Urinary bladder (tissue), 4 donors: ENCODE data around the gene ARL6. TPM values are rescaled to one million over a fixed set of nuclear protein-coding genes. Genes with fewer than 3 reads are reported as not detected.

Source experiments
- DNase-seq: peaks from one replicate; pipeline ENCODE4 v3.0.0-alpha.2; 2015; ENCODE audit errors: extremely low spot score
- H3K27ac ChIP-seq: one replicate; pipeline ENCODE4 v1.5.1; 2013; ENCODE audit warnings: low read depth, mild to moderate bottlenecking, moderate library complexity
- H3K36me3 ChIP-seq: one replicate; pipeline ENCODE4 v1.6.1; 2013; ENCODE audit warnings: mild to moderate bottlenecking, moderate library complexity; ENCODE audit not compliant: insufficient read depth
- H3K4me1 ChIP-seq: one replicate; pipeline ENCODE4 v1.6.1; 2013; ENCODE audit warnings: mild to moderate bottlenecking, moderate library complexity; ENCODE audit not compliant: insufficient read depth
- H3K4me3 ChIP-seq: one replicate; pipeline ENCODE4 v1.5.1; 2013; ENCODE audit warnings: low read depth, low read length
- WGBS: extraction: QIAGEN DNeasy Blood & Tissue Kit; methylation state at CpG from one replicate; pipeline ENCODE4 v1.1.7; 2013; 5-methylcytosine and 5-hydroxymethylcytosine counted together
- polyA plus RNA-seq: library from polyadenylated mRNA; stranded (reverse); fragments of 200-250 nt; gene quantifications from one replicate; pipeline ENCODE4 v1.2.3, GENCODE V29; 2013
- total RNA-seq: library from RNA; depleted of rRNA; stranded (reverse); fragments of >200 nt; gene quantifications from one replicate; pipeline ENCODE4 v1.2.3, GENCODE V29; 2014
- donor health status: healthy with polysubstance abuse.
- donor health status: healthy.

Gene ARL6
- total and polyA plus RNA-seq, 2 donors = 5.1 to 26.8 TPM

GRCh38 chr3:97795951-97796350 lies 31.4 kb downstream of the ARL6 start:
- no peak overlapping the region for H3K4me3 ChIP-seq
- no peak for DNase-seq
- peaks cover 2% of the 10 kb centered on the region for H3K36me3 ChIP-seq
- no peak overlapping the region for H3K27ac ChIP-seq
- WGBS = 92% methylated on average over 4 of the region's 4 CpGs
- H3K4me1 ChIP-seq = no peaks in the 10 kb centered on the region

DNA sequence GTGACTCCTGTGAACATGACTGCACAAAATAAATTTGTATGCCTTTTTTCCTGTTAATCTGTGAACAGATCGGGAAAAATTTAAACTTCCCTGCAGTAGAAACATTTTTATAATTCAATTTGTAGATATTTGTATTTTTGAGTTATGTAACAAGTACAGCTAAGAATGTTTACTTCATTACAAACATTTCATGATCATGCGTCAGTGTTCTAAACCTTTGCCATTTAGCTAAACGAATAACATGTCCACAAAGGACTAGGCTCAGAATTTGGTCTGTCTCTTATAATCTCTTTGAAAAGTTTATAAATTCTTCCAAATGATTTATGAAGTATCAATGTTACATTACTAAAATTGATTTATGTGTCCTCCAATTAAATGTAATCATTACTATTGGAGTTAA lies 39.9 kb downstream of the ARL6 start:
- peaks cover 2% of the 10 kb centered on the region for H3K36me3 ChIP-seq
- no peak overlapping the region for H3K4me3 ChIP-seq
- H3K27ac ChIP-seq = no peak overlapping the region
- no peaks in the 10 kb centered on the region for H3K4me1 ChIP-seq
- 53% methylated on average over 3 of the region's 3 CpGs for WGBS
- no peak for DNase-seq

- Histone ChIP-seq H3K36me3 (no peaks in the 10 kb centered on the region), H3K4me1 (no peaks in the 10 kb centered on the region), H3K4me3 (no peak overlapping the region), H3K27ac (no peak overlapping the region)
- no peak for DNase-seq
- WGBS = 75% methylated on average over 2 of the region's 2 CpGs
Observed at GRCh38 chr3:97810779-97811390, 46.3 kb downstream of the ARL6 start.

- H3K36me3 ChIP-seq = no peaks in the 10 kb centered on the region
- H3K27ac ChIP-seq = no peak overlapping the region
- 50% methylated on average over 1 of the region's 1 CpG for WGBS
- no peaks in the 10 kb centered on the region for H3K4me1 ChIP-seq
- no peak overlapping the region for H3K4me3 ChIP-seq
- no peak for DNase-seq
Observed at GRCh38 chr3:97815149-97815917, 50.8 kb downstream of the ARL6 start.

DNA sequence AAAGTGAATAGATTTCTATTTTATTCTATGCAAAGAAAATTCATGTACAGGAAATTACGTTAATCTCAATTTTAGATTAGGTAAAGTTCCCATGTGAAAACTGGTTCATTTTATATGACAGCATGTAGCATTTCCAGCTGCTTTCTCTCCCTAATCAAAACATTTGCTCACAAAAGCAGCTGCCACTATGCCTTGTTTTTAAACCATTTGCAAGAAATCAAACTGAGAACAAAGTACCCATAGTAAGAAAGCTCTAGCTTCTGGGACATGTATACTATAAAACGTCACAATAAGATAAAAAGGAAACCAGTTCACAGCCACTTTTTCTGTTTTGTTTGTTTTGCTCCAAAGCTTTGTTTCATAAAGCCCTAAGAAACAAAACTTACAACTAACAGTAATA lies 52.3 kb downstream of the ARL6 start:
- no peak for DNase-seq
- no peaks in the 10 kb centered on the region for H3K4me1 ChIP-seq
- H3K4me3 ChIP-seq = no peak overlapping the region
- no peaks in the 10 kb centered on the region for H3K36me3 ChIP-seq
- WGBS = 65% methylated on average over 2 of the region's 2 CpGs
- H3K27ac ChIP-seq = no peak overlapping the region

DNA sequence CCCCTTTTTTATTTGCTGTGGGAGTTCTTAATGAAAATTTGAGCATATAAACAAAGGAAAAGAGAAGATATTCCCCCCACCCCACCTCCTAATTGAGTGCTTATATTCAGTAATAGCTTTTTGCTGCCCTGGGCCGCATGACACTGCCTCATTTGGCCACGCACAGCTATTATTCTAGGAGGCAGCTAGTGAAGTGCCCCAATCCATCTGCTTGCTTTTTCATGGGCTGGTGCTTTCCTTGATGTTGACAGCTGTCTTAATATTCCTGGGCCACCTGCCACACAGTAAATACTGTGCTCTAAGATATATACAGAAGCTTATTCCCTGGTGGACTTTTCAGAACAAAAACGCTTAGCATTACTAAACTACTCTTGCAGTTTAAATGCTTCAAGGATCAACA lies 53.4 kb downstream of the ARL6 start:
- no peak overlapping the region for H3K4me3 ChIP-seq
- no peak for DNase-seq
- H3K27ac ChIP-seq = no peak overlapping the region
- 82% methylated on average over 3 of the region's 3 CpGs for WGBS
- H3K36me3 ChIP-seq = no peaks in the 10 kb centered on the region
- H3K4me1 ChIP-seq = no peaks in the 10 kb centered on the region

GRCh38 chr3:97820780-97821179 lies 56.2 kb downstream of the ARL6 start:
- H3K27ac ChIP-seq = no peak overlapping the region
- no peak for DNase-seq
- 86% methylated on average over 5 of the region's 5 CpGs for WGBS
- peak overlapping the region; percentile 94 for H3K4me3 ChIP-seq
- H3K36me3 ChIP-seq = no peaks in the 10 kb centered on the region
- H3K4me1 ChIP-seq = peaks cover 4% of the 10 kb centered on the region

- 1% methylated on average over 23 of the region's 23 CpGs for whole genome bisulfite sequencing
- Histone ChIP-seq H3K27ac (peak overlapping the region; percentile 86), H3K4me1 (peaks cover 6% of the 10 kb centered on the region), H3K36me3 (no peaks in the 10 kb centered on the region), H3K4me3 (peak overlapping the region; percentile 94)
- no peak for DNase-seq
Observed at GRCh38 chr3:97821287-97821773, 56.8 kb downstream of the ARL6 start.

DNA sequence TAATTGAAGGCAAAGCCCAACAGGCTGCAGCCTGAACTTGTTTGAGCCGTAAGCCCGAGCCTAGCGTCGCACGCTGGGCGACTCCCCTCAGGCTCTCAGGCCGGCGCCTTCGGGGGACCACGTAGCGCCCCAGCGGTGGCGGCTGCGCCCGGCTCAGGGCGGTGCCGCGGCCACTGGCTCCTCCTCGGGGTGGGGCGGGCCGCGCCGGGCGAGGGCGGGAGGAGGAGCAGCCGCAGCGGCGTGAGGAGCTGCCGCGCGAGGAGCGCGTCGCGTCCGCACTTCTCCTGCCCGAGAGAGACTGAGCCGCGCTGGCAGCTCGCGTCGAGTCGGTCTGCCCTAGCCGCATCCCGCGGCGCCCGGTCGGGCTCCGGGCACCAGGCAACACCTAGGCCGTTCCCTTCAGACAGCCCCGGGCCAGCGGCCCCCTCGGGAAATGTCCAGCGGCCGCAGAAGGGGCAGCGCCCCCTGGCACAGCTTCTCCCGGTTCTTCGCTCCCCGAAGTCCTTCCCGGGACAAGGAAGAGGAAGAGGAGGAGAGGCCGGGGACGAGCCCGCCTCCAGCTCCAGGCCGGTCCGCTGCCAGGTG lies 57.3 kb downstream of the ARL6 start, which contains the start of gene CRYBG3:
CRYBG3 (plus strand) TSS at position 238 of the 585 bp plus-strand sequence; CDS start at position 434, 196 bp downstream.
- no peaks in the 10 kb centered on the region for H3K36me3 ChIP-seq
- peak within 1 kb of the TSS; percentile 94 for H3K4me3 ChIP-seq
- peak; percentile 29 for DNase-seq
- H3K27ac ChIP-seq = peak within 1 kb of the TSS; percentile 94
- peaks cover 6% of the 10 kb centered on the region for H3K4me1 ChIP-seq
- under 1% methylated on average over 66 of the region's 66 CpGs for WGBS

- H3K4me3 ChIP-seq = peak overlapping the region; percentile 94
- under 1% methylated on average over 36 of the region's 36 CpGs for WGBS
- peak overlapping the region; percentile 94 for H3K27ac ChIP-seq
- no peaks in the 10 kb centered on the region for H3K36me3 ChIP-seq
- peaks cover 6% of the 10 kb centered on the region for H3K4me1 ChIP-seq
- DNase-seq = peak; percentile 28
Observed at GRCh38 chr3:97822359-97822775, 57.8 kb downstream of the ARL6 start.

GRCh38 chr3:97823046-97824004 lies 58.8 kb downstream of the ARL6 start:
- peak overlapping the region; percentile 94 for H3K4me3 ChIP-seq
- H3K4me1 ChIP-seq = peaks cover 6% of the 10 kb centered on the region
- DNase-seq = no peak
- no peaks in the 10 kb centered on the region for H3K36me3 ChIP-seq
- H3K27ac ChIP-seq = no peak overlapping the region
- WGBS = 39% methylated on average over 17 of the region's 17 CpGs

GRCh38 chr3:97825101-97825500 lies 60.5 kb downstream of the ARL6 start:
- WGBS = 76% methylated on average over 1 of the region's 1 CpG
- H3K36me3 ChIP-seq = no peaks in the 10 kb centered on the region
- H3K4me1 ChIP-seq = peaks cover 6% of the 10 kb centered on the region
- H3K27ac ChIP-seq = no peak overlapping the region
- no peak for DNase-seq
- H3K4me3 ChIP-seq = peak overlapping the region; percentile 3
